Astrocyte (in vitro differentiated cells and primary cell): ENCODE results near the gene TSPAN15. TPM values are rescaled to one million over a fixed set of nuclear protein-coding genes. Genes with fewer than 3 reads are reported as not detected.

ENCODE experiments used
- DNase-seq: peaks from one replicate; pipeline ENCODE4 v3.0.0-alpha.2; 2010; ENCODE audit warnings: low read depth
- FAIRE-seq: peaks from 2 replicates; lab custom pipeline; 2011; peaks lifted over from hg19 to GRCh38; lab: Jason Lieb, UNC
- H2AFZ ChIP-seq: 2 replicates; pipeline ENCODE4 v1.6.0; 2012; ENCODE audit warnings: low read depth, low read length, inconsistent platforms
- H3K27ac ChIP-seq: 2 replicates; pipeline ENCODE4 v1.5.1; 2011; ENCODE audit warnings: low read depth, low read length, inconsistent platforms
- H3K27me3 ChIP-seq: 2 replicates; pipeline ENCODE4 v1.6.0; 2011; ENCODE audit warnings: low read length, inconsistent platforms; ENCODE audit not compliant: insufficient read depth
- H3K36me3 ChIP-seq: 2 replicates; pipeline ENCODE4 v1.5.1; 2011; ENCODE audit warnings: low read length, inconsistent platforms; ENCODE audit not compliant: insufficient read depth
- H3K4me1 ChIP-seq: 2 replicates; pipeline ENCODE4 v1.5.1; 2011; ENCODE audit warnings: low read length, inconsistent platforms; ENCODE audit not compliant: insufficient read depth
- H3K4me2 ChIP-seq: 2 replicates; pipeline ENCODE4 v1.6.0; 2012; ENCODE audit warnings: low read length, inconsistent platforms
- H3K4me3 ChIP-seq: 2 replicates; pipeline ENCODE4 v1.5.1; 2011; ENCODE audit warnings: low read depth, mild to moderate bottlenecking, low read length, inconsistent platforms; ENCODE audit not compliant: insufficient read depth
- H3K79me2 ChIP-seq: 2 replicates; pipeline ENCODE4 v1.6.0; 2012; ENCODE audit warnings: mild to moderate bottlenecking, low read length, inconsistent platforms; ENCODE audit not compliant: insufficient read depth
- H3K9ac ChIP-seq: 2 replicates; pipeline ENCODE4 v1.6.0; 2012; ENCODE audit warnings: mild to moderate bottlenecking, low read length, inconsistent platforms
- H3K9me3 ChIP-seq: 2 replicates; pipeline ENCODE4 v1.5.1; 2012; ENCODE audit warnings: low read depth, mild to moderate bottlenecking, low read length, inconsistent platforms; ENCODE audit not compliant: insufficient read depth
- H4K20me1 ChIP-seq: 2 replicates; pipeline ENCODE4 v1.6.0; 2012; ENCODE audit warnings: low read length, inconsistent platforms; ENCODE audit not compliant: insufficient read depth
- H3K27ac Mint-ChIP-seq: one replicate; pipeline ENCODE4 v1.8.0; 2021; ENCODE audit warnings: mild to moderate bottlenecking, mixed read lengths; ENCODE audit not compliant: unreplicated experiment
- H3K27me3 Mint-ChIP-seq: one replicate; pipeline ENCODE4 v1.8.0; 2021; ENCODE audit warnings: low read depth, mixed read lengths; ENCODE audit not compliant: unreplicated experiment
- H3K36me3 Mint-ChIP-seq: one replicate; pipeline ENCODE4 v1.8.0; 2021; ENCODE audit warnings: low read depth, mixed read lengths; ENCODE audit not compliant: unreplicated experiment
- H3K4me1 Mint-ChIP-seq: one replicate; pipeline ENCODE4 v1.8.0; 2021; ENCODE audit warnings: low read depth, mixed read lengths; ENCODE audit not compliant: unreplicated experiment
- H3K4me3 Mint-ChIP-seq: one replicate; pipeline ENCODE4 v1.8.0; 2021; ENCODE audit warnings: mild to moderate bottlenecking, moderate library complexity, mixed read lengths; ENCODE audit not compliant: unreplicated experiment
- H3K9me3 Mint-ChIP-seq: one replicate; pipeline ENCODE4 v1.8.0; 2021; ENCODE audit warnings: mild to moderate bottlenecking, mixed read lengths; ENCODE audit not compliant: unreplicated experiment
- EZH2 ChIP-seq: IDR thresholded peaks from 2 replicates; pipeline ENCODE4 v1.6.1; 2012; ENCODE audit warnings: mild to moderate bottlenecking, low read length, inconsistent platforms; ENCODE audit not compliant: insufficient read depth
- total RNA-seq: library from RNA; stranded (reverse); gene quantifications from 2 replicates; pipeline ENCODE4 v1.2.1, GENCODE V29; 2021
- TF ChIP-seq, protein P1 (sequence below): IDR thresholded peaks from 2 replicates; pipeline ENCODE4 v1.5.1; 2011; ENCODE audit warnings: low read depth, mild to moderate bottlenecking, inconsistent platforms, low read length, moderate library complexity; ENCODE audit not compliant: insufficient read depth

Gene TSPAN15
- total RNA-seq, 1 donor from 2014 or later, result 9.4 TPM

GRCh38 chr10:69481811-69482524 lies 30.7 kb downstream of the TSPAN15 start:
- H3K4me2 ChIP-seq, result no peak overlapping the region
- H3K4me3 Mint-ChIP-seq, result no peak overlapping the region
- H3K9me3 ChIP-seq, result no peaks in the 10 kb centered on the region
- H3K27ac ChIP-seq, result no peak overlapping the region
- no peak overlapping the region for H3K4me3 ChIP-seq
- H2AFZ ChIP-seq, result no peak overlapping the region
- no peaks in the 10 kb centered on the region for H3K4me1 ChIP-seq
- H3K9ac ChIP-seq, result no peak overlapping the region
- DNase-seq (no peak), FAIRE-seq (no peak)
- no peak overlapping the region for H3K27ac Mint-ChIP-seq
- H3K36me3 Mint-ChIP-seq, result peaks cover 10% of the 10 kb centered on the region
- peaks cover 15% of the 10 kb centered on the region for H3K4me1 Mint-ChIP-seq
- no peaks in the 10 kb centered on the region for H4K20me1 ChIP-seq
- no peaks in the 10 kb centered on the region for H3K36me3 ChIP-seq
- no peaks in the 10 kb centered on the region for H3K79me2 ChIP-seq
- H3K27me3 Mint-ChIP-seq, result peaks cover 2% of the 10 kb centered on the region
- H3K9me3 Mint-ChIP-seq, result peaks cover 5% of the 10 kb centered on the region
- no peaks in the 10 kb centered on the region for H3K27me3 ChIP-seq
- TF ChIP-seq, protein P1, sequence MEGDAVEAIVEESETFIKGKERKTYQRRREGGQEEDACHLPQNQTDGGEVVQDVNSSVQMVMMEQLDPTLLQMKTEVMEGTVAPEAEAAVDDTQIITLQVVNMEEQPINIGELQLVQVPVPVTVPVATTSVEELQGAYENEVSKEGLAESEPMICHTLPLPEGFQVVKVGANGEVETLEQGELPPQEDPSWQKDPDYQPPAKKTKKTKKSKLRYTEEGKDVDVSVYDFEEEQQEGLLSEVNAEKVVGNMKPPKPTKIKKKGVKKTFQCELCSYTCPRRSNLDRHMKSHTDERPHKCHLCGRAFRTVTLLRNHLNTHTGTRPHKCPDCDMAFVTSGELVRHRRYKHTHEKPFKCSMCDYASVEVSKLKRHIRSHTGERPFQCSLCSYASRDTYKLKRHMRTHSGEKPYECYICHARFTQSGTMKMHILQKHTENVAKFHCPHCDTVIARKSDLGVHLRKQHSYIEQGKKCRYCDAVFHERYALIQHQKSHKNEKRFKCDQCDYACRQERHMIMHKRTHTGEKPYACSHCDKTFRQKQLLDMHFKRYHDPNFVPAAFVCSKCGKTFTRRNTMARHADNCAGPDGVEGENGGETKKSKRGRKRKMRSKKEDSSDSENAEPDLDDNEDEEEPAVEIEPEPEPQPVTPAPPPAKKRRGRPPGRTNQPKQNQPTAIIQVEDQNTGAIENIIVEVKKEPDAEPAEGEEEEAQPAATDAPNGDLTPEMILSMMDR, result no peak
- no peak for TF ChIP-seq EZH2

- no peak overlapping the region for H3K27ac ChIP-seq
- H3K4me3 Mint-ChIP-seq, result no peak overlapping the region
- H3K4me1 ChIP-seq, result no peaks in the 10 kb centered on the region
These were observed 32.7 kb downstream of the TSPAN15 start for GRCh38 chr10:69483963-69484362.

More at GRCh38 chr10:69483963-69484362, 32.7 kb downstream of the TSPAN15 start:
- no peak overlapping the region for H3K27ac Mint-ChIP-seq
- peaks cover 17% of the 10 kb centered on the region for H3K36me3 Mint-ChIP-seq
- H3K36me3 ChIP-seq, result no peaks in the 10 kb centered on the region
- no peaks in the 10 kb centered on the region for H3K9me3 ChIP-seq
- FAIRE-seq (no peak), DNase-seq (no peak)
- TF ChIP-seq EZH2, result no peak
- TF ChIP-seq, protein P1, result no peak
- H4K20me1 ChIP-seq, result no peaks in the 10 kb centered on the region
- H3K4me3 ChIP-seq, result no peak overlapping the region
- no peaks in the 10 kb centered on the region for H3K79me2 ChIP-seq
- H3K9ac ChIP-seq, result no peak overlapping the region
- H3K4me2 ChIP-seq, result no peak overlapping the region
- peaks cover 17% of the 10 kb centered on the region for H3K9me3 Mint-ChIP-seq
- peaks cover 15% of the 10 kb centered on the region for H3K4me1 Mint-ChIP-seq
- no peak overlapping the region for H2AFZ ChIP-seq
- peaks cover 2% of the 10 kb centered on the region for H3K27me3 Mint-ChIP-seq
- no peaks in the 10 kb centered on the region for H3K27me3 ChIP-seq
